Vagina (tissue), 2 donors: ENCODE measurements around the gene LRP2.

Source experiments
- CTCF ChIP-seq, 3 experiments: fragments of 450-650 bp in 2 of 3; fragments of 200-600 bp in 1 of 3; sonication (generic) in 1 of 3; IDR thresholded peaks; one replicate each; pipeline ENCODE4 v1.5.1; 2017 to 2019; ENCODE audit warnings: antibody characterized with exemption in 3 of 3, mild to moderate bottlenecking in 2 of 3, moderate library complexity in 2 of 3
- POLR2AphosphoS5 ChIP-seq, 2 donors: sonication (generic); formaldehyde crosslinking; IDR thresholded peaks; one replicate each; pipeline ENCODE4 v1.9.0; 2017; ENCODE audit warnings: antibody characterized with exemption in 2 of 2, mild to moderate bottlenecking in 2 of 2, low read depth in 1 of 2; ENCODE audit not compliant: insufficient read depth in 1 of 2

GRCh38 chr2:169366066-169366465, 3.7 kb upstream of the LRP2 start:
- TF ChIP-seq CTCF (IDR thresholded peaks at IDR 0.05), result no peak
- no peak for TF ChIP-seq POLR2AphosphoS5 (IDR thresholded peaks at IDR 0.05; ENCODE audit: insufficient read depth in 1 of 2, low read depth in 1 of 2)
